Psoas muscle (tissue), 8 donors: Measurements from ENCODE around the gene GDPGP1. TPM values are rescaled to one million over a fixed set of nuclear protein-coding genes. Genes with fewer than 3 reads are reported as not detected.

Experiments used
- ATAC-seq, 4 donors: fragments of 200-7000 bp; cut with Tn5 transposase; one replicate each; pipeline ENCODE4 v1.9.1; 2020; ENCODE audit warnings: moderate library complexity in 3 of 4, mild to moderate bottlenecking in 2 of 4
- DNase-seq, 2 donors: peaks; one replicate each; pipeline ENCODE4 v3.0.0-alpha.2; 2020
- H3K27ac ChIP-seq: fragments of 200-600 bp; one replicate; pipeline ENCODE4 v1.8.0; 2022
- H3K27me3 ChIP-seq, 3 donors: fragments of 200-600 bp in 1 of 3; one replicate each; pipeline versions ENCODE4 v1.6.1 to v1.8.0; 2013 to 2022; ENCODE audit warnings: low read length in 2 of 3, mild to moderate bottlenecking in 2 of 3, moderate library complexity in 1 of 3; ENCODE audit not compliant: insufficient read depth in 3 of 3
- H3K36me3 ChIP-seq, 2 donors: fragments of 200-600 bp in 1 of 2; one replicate each; pipeline versions ENCODE4 v1.6.1 to v1.8.0; 2013 to 2022; ENCODE audit warnings: low read depth in 1 of 2, mild to moderate bottlenecking in 1 of 2, moderate library complexity in 1 of 2; ENCODE audit not compliant: insufficient read depth in 1 of 2
- H3K4me1 ChIP-seq: fragments of 200-600 bp; one replicate; pipeline ENCODE4 v1.8.0; 2022
- H3K4me3 ChIP-seq: fragments of 200-600 bp; one replicate; pipeline ENCODE4 v1.8.0; 2022; ENCODE audit warnings: mild to moderate bottlenecking
- H3K9me3 ChIP-seq: fragments of 200-600 bp; one replicate; pipeline ENCODE4 v1.8.0; 2022
- CTCF ChIP-seq: fragments of 200-600 bp; IDR thresholded peaks from one replicate; pipeline ENCODE4 v1.8.0; 2022; ENCODE audit warnings: antibody characterized with exemption
- WGBS, 3 donors: extraction: QIAGEN DNeasy Blood & Tissue Kit; methylation state at CpG; one replicate each; pipeline versions ENCODE4 v1.1.6 to v1.1.7; 2013; 5-methylcytosine and 5-hydroxymethylcytosine counted together
- intact Hi-C, 2 donors: fragments of 100-400 bp; cut with DNase I; formaldehyde crosslinking; loops; one replicate each; pipeline versions ENCODE4 v1.11.0 to v1.14.2; 2022
- polyA plus RNA-seq, 3 donors: library from polyadenylated mRNA; stranded (reverse); fragments of 200-250 nt; gene quantifications; one replicate each; pipeline ENCODE4 v1.2.3, GENCODE V29; 2013
- total RNA-seq, 4 donors: library from RNA; stranded (reverse); fragmentation: NEBNext Ultra II Directional in 2 of 4; extraction: Animal tissue kit (Norgen Biotek cat#: 25700) in 2 of 4; gene quantifications; one replicate each; pipeline versions ENCODE4 v1.2.1 to v1.2.4, GENCODE V29; 2021 to 2023
- donor health status: healthy with polysubstance abuse.
- donor health status: DM: no; HTN: no; CAD: no; lungs with moderate emphysema.
- donor health status: Bipolar disorder and iron deficiency.
- donor health status: healthy.
- donor health status: DM: yes; HTN: yes; CAD: no.
- donor health status: DM: no; HTN: no; CAD: no.
- donor health status: DM: no; HTN: no; CAD: no.
- donor health status: DM: yes; HTN: yes; CAD: no.

GDPGP1 gene
- total and polyA plus RNA-seq, 7 donors, result 0.96 to 5.9 (median 3.1) TPM

GRCh38 chr15:90191794-90192509 lies 42.1 kb upstream of the GDPGP1 start:
- DNase-seq, result peak; percentile 62 to 88
- peaks cover 15% of the 10 kb centered on the region for H3K4me1 ChIP-seq
- peak; percentile 85 to 97 (median 91) for ATAC-seq
- no peak overlapping the region for H3K27ac ChIP-seq
- H3K4me3 ChIP-seq, result no peak overlapping the region
- 14 to 27% (median 15%) methylated on average over 7 of the region's 7 CpGs for WGBS, 3 donors
- TF ChIP-seq CTCF, result no peak
- no peaks in the 10 kb centered on the region for H3K27me3 ChIP-seq
- H3K36me3 ChIP-seq, result no peaks in the 10 kb centered on the region
- intact Hi-C loops, result no loop called here
- H3K9me3 ChIP-seq, result no peaks in the 10 kb centered on the region

GRCh38 chr15:90192961-90193786 lies 40.8 kb upstream of the GDPGP1 start:
- Histone ChIP-seq H3K27me3 (no peaks in the 10 kb centered on the region), H3K27ac (no peak overlapping the region), H3K9me3 (no peaks in the 10 kb centered on the region), H3K36me3 (no peaks in the 10 kb centered on the region), H3K4me1 (peaks cover 15% of the 10 kb centered on the region), H3K4me3 (no peak overlapping the region)
- WGBS, 3 donors, result 24 to 37% (median 32%) methylated on average over 16 of the region's 16 CpGs
- no peak for TF ChIP-seq CTCF
- DNase-seq, result no peak
- ATAC-seq, result peak in 1 of 4 donors; percentile 21
- intact Hi-C loops, result no loop called here

GRCh38 chr15:90194655-90195054 lies 39.4 kb upstream of the GDPGP1 start:
- H3K27ac ChIP-seq, result no peak overlapping the region
- H3K4me1 ChIP-seq, result peaks cover 15% of the 10 kb centered on the region
- 90 to 96% (median 94%) methylated on average over 2 of the region's 2 CpGs for WGBS, 3 donors
- no peak for DNase-seq
- H3K4me3 ChIP-seq, result no peak overlapping the region
- H3K36me3 ChIP-seq, result no peaks in the 10 kb centered on the region
- no peaks in the 10 kb centered on the region for H3K9me3 ChIP-seq
- intact Hi-C loops, result no loop called here
- TF ChIP-seq CTCF, result no peak
- no peak for ATAC-seq
- H3K27me3 ChIP-seq, result no peaks in the 10 kb centered on the region

- Histone ChIP-seq H3K36me3 (no peaks in the 10 kb centered on the region), H3K4me3 (peak overlapping the region; percentile 88), H3K9me3 (no peaks in the 10 kb centered on the region), H3K4me1 (peaks cover 10% of the 10 kb centered on the region), H3K27ac (no peak overlapping the region), H3K27me3 (no peaks in the 10 kb centered on the region)
- TF ChIP-seq CTCF, result no peak
- 18 to 32% (median 18%) methylated on average over 20 to 24 of the region's 24 CpGs for WGBS, 3 donors
- ATAC-seq (peak in 2 of 4 donors; percentile 16 to 17), DNase-seq (no peak)
- intact Hi-C loops, result no loop called here
These were observed 33.4 kb upstream of the GDPGP1 start for GRCh38 chr15:90200534-90201129.
